ENCODE measurements around the gene PRPF6. TPM values are rescaled to one million over a fixed set of nuclear protein-coding genes. Genes with fewer than 3 reads are reported as not detected.

Gene PRPF6
- total and polyA plus RNA-seq, 2 of the 13 experiments (the other 11 are each of a cell fraction or from before 2014, with no cell fraction given) = 63.7 to 101 TPM

- TF ChIP-seq ZNF17 (CRISPR knock-in tag; IDR thresholded peaks at IDR 0.05) (0 out of 2 replicates have a peak, but pooled peaks have one; percentile 14), MYC (CRISPR knock-in tag; IDR thresholded peaks at IDR 0.05; ENCODE audit: borderline replicate concordance) (0 out of 2 replicates have a peak, but pooled peaks have one; percentile 12), GPN1 (CRISPR knock-in tag; IDR thresholded peaks at IDR 0.05; ENCODE audit: borderline replicate concordance) (peak; percentile 82; the same call in 1 of the 2 replicates), PATZ1 (CRISPR knock-in tag; IDR thresholded peaks at IDR 0.05) (peak; percentile 96), ZNF605 (CRISPR knock-in tag; IDR thresholded peaks at IDR 0.05) (no peak), IRX3 (CRISPR knock-in tag; IDR thresholded peaks at IDR 0.05; ENCODE audit: borderline replicate concordance, low read depth) (no peak), HNRNPLL (IDR thresholded peaks at IDR 0.05; ENCODE audit: low read depth, low read length, poor library complexity, severe bottlenecking) (peak; percentile 67), RELA (CRISPR knock-in tag; IDR thresholded peaks at IDR 0.05) (peak; percentile 93), AGO1 (IDR thresholded peaks at IDR 0.05; ENCODE audit: low read depth, low read length, poor library complexity, severe bottlenecking) (no peak), CREM (IDR thresholded peaks at IDR 0.05) (peak; percentile 50; the same call in 1 of the 2 replicates), CREM (CRISPR knock-in tag; IDR thresholded peaks at IDR 0.05) (no peak), BRD4 (CRISPR knock-in tag; IDR thresholded peaks at IDR 0.05) (peak; percentile 88), THAP11 (CRISPR knock-in tag; IDR thresholded peaks at IDR 0.05) (peak; percentile 75), ZBTB8A (CRISPR knock-in tag; IDR thresholded peaks at IDR 0.05; ENCODE audit: borderline replicate concordance, low read depth) (no peak), ZMYM2 (CRISPR knock-in tag; IDR thresholded peaks at IDR 0.05) (peak; percentile 85), PHF5A (CRISPR knock-in tag; IDR thresholded peaks at IDR 0.05; ENCODE audit: low read depth, unreplicated experiment) (peak; percentile 10), ZNF280D (CRISPR knock-in tag; IDR thresholded peaks at IDR 0.05) (0 out of 2 replicates have a peak, but pooled peaks have one; percentile 5), ZHX1 (CRISPR knock-in tag; IDR thresholded peaks at IDR 0.05; ENCODE audit: low read depth) (0 out of 2 replicates have a peak, but pooled peaks have one; percentile 3), TFE3 (CRISPR knock-in tag; IDR thresholded peaks at IDR 0.05) (peak; percentile 50), HDAC2 (CRISPR knock-in tag; IDR thresholded peaks at IDR 0.05) (peak; percentile 91)
Measured at GRCh38 chr20:64055893-64056638, 75.1 kb downstream of the PRPF6 start (continued).

Measured in HepG2 (cell line).